Measurements from ENCODE around the gene RGL1.

GRCh38 chr1:183966487-183966886 is 161.6 kb downstream of the RGL1 start:
- no peak for TF ChIP-seq POLR2A (IDR thresholded peaks at IDR 0.05)
- no peak for TF ChIP-seq CTCF (IDR thresholded peaks at IDR 0.05)
